ENCODE measurements around the gene SHTN1.

The SHTN1 gene

DNA sequence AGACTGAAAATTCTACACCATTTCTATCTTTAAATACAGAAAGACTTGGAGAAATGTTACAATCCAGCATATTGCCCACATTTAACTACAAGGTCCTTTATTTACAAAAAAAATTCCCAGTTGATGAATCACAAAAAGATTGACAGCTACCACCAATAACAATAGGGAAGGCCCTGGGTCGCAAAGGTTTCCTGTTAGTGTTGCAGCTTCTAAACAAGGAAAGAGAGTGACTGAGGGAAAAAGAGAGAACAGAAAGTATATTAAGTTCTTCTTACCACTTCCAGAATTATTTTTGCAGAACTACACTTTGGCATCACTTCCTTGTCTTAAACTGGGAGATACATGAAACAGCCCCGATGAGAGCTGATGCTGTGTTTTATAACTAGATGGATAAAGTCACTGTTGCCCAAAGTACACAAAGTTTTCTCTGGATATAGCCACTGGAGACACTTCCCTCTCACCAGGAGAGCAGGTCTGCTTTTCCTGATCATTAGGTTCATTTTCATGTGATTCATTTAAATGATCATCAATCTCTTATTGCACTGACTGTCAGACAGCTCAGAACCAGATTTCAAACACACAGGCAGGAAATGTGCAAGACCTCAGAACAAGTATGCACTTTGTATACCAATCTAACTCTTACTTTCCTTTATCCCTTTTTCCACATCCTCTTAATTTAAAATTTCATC, 57.0 kb downstream of the SHTN1 start:
- H3K27ac ChIP-seq, result no peak overlapping the region
- TF ChIP-seq ZFX (IDR thresholded peaks at IDR 0.05), result no peak
- TF ChIP-seq, protein P1, sequence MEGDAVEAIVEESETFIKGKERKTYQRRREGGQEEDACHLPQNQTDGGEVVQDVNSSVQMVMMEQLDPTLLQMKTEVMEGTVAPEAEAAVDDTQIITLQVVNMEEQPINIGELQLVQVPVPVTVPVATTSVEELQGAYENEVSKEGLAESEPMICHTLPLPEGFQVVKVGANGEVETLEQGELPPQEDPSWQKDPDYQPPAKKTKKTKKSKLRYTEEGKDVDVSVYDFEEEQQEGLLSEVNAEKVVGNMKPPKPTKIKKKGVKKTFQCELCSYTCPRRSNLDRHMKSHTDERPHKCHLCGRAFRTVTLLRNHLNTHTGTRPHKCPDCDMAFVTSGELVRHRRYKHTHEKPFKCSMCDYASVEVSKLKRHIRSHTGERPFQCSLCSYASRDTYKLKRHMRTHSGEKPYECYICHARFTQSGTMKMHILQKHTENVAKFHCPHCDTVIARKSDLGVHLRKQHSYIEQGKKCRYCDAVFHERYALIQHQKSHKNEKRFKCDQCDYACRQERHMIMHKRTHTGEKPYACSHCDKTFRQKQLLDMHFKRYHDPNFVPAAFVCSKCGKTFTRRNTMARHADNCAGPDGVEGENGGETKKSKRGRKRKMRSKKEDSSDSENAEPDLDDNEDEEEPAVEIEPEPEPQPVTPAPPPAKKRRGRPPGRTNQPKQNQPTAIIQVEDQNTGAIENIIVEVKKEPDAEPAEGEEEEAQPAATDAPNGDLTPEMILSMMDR (conservative IDR thresholded peaks at IDR 0.05), result no peak

DNA sequence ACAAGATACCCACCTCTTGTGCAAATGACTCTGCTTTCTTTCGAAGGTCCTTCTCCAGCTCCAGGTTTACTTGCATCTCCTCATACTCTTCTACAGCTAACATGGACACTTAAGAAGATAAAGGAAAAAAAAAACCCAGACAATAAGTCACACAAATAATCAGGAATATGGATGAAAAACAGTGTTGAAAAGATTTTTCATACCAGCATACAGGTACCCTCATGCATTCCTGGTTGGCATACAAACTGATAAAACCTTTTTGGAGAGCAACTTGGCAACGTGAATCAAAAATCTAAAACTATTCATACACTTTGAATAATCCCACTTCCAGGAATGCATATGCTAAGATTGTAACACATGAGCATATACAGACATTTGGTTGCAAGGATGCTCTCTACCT, 60.1 kb downstream of the SHTN1 start:
- H3K27ac ChIP-seq, result no peak overlapping the region

DNA sequence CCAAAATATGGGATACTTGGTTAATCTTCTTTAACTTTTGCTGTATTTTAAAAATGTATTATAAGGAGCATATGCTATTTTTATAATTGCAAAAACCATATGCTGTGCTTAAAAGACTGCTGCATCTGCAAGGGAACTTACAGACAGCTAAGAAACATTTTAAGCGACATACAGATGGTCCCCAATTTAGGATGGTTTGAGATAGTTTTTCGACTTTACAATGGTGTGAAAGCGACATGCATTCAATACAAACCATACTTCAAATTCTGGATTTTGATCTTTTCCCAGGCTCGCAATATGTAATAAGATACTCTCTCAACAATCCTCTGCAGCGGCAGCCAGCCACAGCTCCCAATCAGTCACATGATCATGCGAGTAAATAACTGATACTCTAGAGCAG, 73.2 kb downstream of the SHTN1 start:
- TF ChIP-seq, protein P1 (conservative IDR thresholded peaks at IDR 0.05), result no peak
- no peak for TF ChIP-seq ZFX (IDR thresholded peaks at IDR 0.05)

More for the DNA sequence above, 60.1 kb downstream of the SHTN1 start:
- no peak for TF ChIP-seq ZFX (IDR thresholded peaks at IDR 0.05)
- TF ChIP-seq, protein P1 (conservative IDR thresholded peaks at IDR 0.05), result no peak

DNA sequence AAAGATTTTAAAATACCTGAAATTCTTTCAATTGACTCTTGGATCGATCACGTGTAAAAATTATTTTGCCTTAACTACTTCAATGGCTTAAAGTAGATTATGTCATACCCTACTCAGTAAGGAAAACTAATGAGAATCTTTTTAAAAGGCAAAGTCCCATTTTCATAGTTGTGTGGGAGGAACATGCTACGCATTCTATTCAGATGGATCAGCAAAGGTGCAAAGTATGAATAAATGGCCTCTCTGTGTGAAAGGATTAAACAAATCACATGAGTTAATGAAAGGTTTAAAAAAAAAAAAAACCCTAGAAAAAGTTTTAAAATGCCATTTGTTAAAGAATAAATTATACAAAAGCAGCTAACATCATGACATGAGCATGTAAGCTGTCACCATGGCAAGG, 78.6 kb downstream of the SHTN1 start:
- H3K27ac ChIP-seq, result no peak overlapping the region
- no peak for TF ChIP-seq ZFX (IDR thresholded peaks at IDR 0.05)

More for the DNA sequence above, 73.2 kb downstream of the SHTN1 start:
- H3K27ac ChIP-seq, result no peak overlapping the region

DNA sequence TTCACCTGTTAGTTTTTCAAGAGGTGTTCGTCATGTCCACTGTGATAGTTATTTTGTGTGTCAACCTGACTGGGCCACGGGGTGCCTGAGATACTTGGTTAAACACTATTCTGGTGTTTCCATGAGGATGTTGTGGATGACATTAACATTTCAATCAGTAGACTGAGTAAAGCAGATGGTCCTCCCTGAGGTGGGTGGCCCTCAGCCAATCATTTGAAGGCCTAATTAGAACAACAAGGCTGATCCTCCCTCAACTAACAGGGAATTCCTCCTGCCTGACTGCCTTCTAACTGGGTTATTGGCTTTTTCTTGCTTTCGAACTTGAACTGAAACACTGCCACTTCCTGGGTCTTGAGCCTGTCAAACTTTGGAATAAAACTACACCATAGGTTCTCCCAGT, 79.9 kb downstream of the SHTN1 start:
- no peak overlapping the region for H3K27ac ChIP-seq
- TF ChIP-seq, protein P1 (conservative IDR thresholded peaks at IDR 0.05), result no peak
- no peak for TF ChIP-seq ZFX (IDR thresholded peaks at IDR 0.05)

DNA sequence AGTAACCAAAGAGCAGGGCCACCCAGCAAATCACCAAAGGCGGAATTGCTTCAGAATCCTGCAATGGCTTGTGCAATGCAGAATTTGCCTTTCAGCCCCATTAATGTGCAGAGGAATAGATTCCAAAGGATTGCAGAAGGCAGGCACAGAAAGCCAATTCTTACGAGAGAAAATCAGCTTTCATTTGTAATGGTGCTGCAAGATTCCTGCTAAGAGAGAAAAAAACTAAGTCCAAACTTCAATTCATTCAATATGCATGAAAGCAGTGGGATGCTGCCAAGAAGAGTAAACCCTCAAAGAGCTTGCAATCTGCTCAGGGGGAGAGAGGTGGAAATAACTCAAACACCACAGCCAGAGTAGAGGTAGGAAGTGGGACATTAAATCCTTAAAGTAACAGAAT, 85.3 kb downstream of the SHTN1 start:
- no peak overlapping the region for H3K27ac ChIP-seq
- no peak for TF ChIP-seq ZFX (IDR thresholded peaks at IDR 0.05)
- TF ChIP-seq, protein P1 (conservative IDR thresholded peaks at IDR 0.05), result no peak

DNA sequence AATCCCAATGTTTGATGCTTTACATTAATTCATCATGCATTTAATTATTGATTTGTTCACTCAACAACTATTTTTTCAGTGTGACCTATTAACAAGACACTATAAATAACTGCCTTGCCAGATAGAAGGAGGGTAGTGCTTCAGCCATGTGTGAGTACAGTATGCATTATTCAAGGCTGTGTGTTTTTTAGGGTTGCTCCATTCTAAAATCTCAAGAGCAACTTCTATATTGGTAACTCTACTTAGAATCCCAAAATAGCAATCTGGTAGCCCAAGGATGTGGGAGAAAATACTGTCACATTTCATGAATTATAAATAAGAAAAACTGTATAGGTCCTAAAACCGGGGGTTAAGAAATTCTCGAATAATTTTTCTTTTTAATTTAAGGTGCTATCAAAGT, 85.8 kb downstream of the SHTN1 start:
- no peak for TF ChIP-seq ZFX (IDR thresholded peaks at IDR 0.05)
- TF ChIP-seq, protein P1 (conservative IDR thresholded peaks at IDR 0.05), result no peak
- H3K27ac ChIP-seq, result no peak overlapping the region

DNA sequence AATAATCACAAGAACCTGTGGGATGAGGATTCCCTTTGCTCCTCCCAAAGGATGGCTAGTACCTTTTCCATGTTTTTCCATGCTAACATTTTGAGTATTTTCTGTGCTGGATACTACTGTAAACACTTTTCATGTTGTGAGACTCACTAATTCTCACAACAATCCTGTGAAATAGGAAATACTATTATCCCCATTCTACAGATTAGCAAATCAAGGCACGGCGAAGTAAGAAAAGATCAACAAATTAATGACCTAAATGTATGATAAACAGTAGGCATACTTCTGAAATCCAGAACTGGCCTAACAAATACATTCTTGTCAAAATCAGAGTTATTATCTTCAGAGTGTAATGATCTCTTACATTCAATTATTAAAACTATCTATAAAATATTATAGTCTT, 86.4 kb downstream of the SHTN1 start:
- no peak for TF ChIP-seq ZFX (IDR thresholded peaks at IDR 0.05)
- TF ChIP-seq, protein P1 (conservative IDR thresholded peaks at IDR 0.05), result no peak
- no peak overlapping the region for H3K27ac ChIP-seq

All from C4-2B (cell line).